ENCODE data around the gene PRDM5. TPM values are rescaled to one million over a fixed set of nuclear protein-coding genes. Genes with fewer than 3 reads are reported as not detected.

The PRDM5 gene
- total RNA-seq, 1 experiment from 2014 or later: 1.4 TPM

DNA sequence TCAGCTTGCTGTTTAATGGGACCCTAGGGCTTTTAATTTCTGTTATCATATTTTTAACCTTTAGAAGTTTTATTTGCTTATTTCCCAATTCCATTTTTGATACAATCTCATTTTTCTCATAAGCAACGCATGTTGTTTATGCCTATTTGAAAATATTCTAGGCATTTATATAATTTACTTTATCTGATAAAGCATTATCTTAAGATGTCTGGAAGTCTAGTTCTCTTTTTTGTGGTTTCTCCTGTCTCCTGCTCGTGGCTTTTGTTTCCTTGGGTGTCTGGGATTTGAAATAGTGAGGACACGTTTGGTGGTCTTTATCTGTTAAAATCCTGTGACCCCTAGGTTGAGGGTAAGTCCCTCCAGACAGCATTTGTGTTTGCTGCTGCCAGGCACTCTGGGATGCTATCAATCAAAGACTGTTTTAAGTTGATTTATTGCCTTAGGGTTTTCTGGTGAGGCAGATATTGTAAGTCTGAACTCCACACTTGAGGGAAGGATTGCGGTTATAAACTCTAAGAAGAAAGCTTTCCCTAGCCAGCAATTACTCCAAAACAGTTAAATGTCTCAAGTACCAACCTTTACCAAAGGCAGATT, 208.0 kb downstream of the PRDM5 start:
- Histone ChIP-seq H3K27ac (ENCODE audit: low read length) (no peak overlapping the region), H3K9me2 (replicated peaks; ENCODE audit: insufficient read depth, low read length) (no peaks in the 10 kb centered on the region), H3K27me3 (ENCODE audit: low read length) (no peaks in the 10 kb centered on the region), H3K4me1 (ENCODE audit: low read length) (peaks cover 4% of the 10 kb centered on the region), H3K79me2 (ENCODE audit: low read length) (no peaks in the 10 kb centered on the region), H2AFZ (ENCODE audit: low read length) (no peak overlapping the region), H3K4me2 (ENCODE audit: low read depth, low read length, poor library complexity, severe bottlenecking) (no peak overlapping the region), H4K20me1 (ENCODE audit: insufficient read depth, low read depth, low read length) (no peaks in the 10 kb centered on the region), H3K36me3 (ENCODE audit: insufficient read depth, low read length) (no peaks in the 10 kb centered on the region), H3K4me3 (ENCODE audit: low read length) (no peak overlapping the region), H3K9me3 (ENCODE audit: low read length) (no peaks in the 10 kb centered on the region), H3K9ac (ENCODE audit: low read length) (no peak overlapping the region)
- DNase-seq: no peak

DNA sequence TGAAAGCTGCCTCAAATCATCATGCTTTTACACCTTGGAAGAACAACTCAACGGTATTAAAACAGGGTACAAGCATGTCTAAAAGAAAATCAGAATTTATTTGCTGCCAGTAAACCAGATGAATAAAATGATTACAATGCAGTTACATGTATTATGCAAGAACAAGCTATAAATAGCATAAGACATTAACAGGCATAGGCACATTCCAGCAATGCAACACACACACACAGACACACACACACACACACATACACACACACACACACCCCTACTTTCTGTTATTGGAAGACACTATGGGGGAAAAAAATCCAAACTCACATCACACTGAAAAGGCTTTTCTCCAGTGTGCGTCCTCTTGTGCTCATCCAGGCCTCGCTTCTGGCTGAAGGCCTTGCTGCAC, 212.5 kb downstream of the PRDM5 start:
- Histone ChIP-seq H3K9me2 (replicated peaks; ENCODE audit: insufficient read depth, low read length) (no peaks in the 10 kb centered on the region), H3K36me3 (ENCODE audit: insufficient read depth, low read length) (no peaks in the 10 kb centered on the region), H3K27me3 (ENCODE audit: low read length) (no peaks in the 10 kb centered on the region), H3K79me2 (ENCODE audit: low read length) (no peaks in the 10 kb centered on the region), H3K4me1 (ENCODE audit: low read length) (no peaks in the 10 kb centered on the region), H3K27ac (ENCODE audit: low read length) (no peak overlapping the region), H4K20me1 (ENCODE audit: insufficient read depth, low read depth, low read length) (no peaks in the 10 kb centered on the region), H2AFZ (ENCODE audit: low read length) (no peak overlapping the region), H3K9me3 (ENCODE audit: low read length) (no peaks in the 10 kb centered on the region), H3K4me3 (ENCODE audit: low read length) (no peak overlapping the region), H3K9ac (ENCODE audit: low read length) (no peak overlapping the region), H3K4me2 (ENCODE audit: low read depth, low read length, poor library complexity, severe bottlenecking) (no peak overlapping the region)
- no peak for DNase-seq

DNA sequence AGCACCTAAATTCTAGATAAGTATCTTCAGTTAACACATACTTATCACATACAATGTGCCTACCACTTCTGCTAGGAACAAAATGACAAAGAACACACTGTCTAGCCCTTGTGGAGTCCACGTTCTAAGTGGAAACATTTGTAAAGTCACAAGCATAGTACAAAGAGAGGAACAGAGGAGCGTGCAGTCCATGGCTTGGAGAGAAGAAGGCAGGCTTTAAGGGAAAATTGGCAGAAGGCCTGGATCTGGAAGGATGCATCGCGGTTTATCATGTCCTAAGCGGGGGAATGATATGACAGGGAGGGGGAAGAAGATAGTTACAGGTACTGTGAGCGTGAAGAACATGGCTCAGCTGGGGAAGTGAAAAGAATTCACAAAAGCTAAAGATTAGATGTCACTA, 218.0 kb downstream of the PRDM5 start:
- Histone ChIP-seq H3K4me1 (ENCODE audit: low read length) (no peaks in the 10 kb centered on the region), H3K4me3 (ENCODE audit: low read length) (no peak overlapping the region), H3K36me3 (ENCODE audit: insufficient read depth, low read length) (no peaks in the 10 kb centered on the region), H3K79me2 (ENCODE audit: low read length) (no peaks in the 10 kb centered on the region), H3K4me2 (ENCODE audit: low read depth, low read length, poor library complexity, severe bottlenecking) (no peak overlapping the region), H3K9me2 (replicated peaks; ENCODE audit: insufficient read depth, low read length) (no peaks in the 10 kb centered on the region), H3K9me3 (ENCODE audit: low read length) (no peaks in the 10 kb centered on the region), H3K9ac (ENCODE audit: low read length) (no peak overlapping the region), H3K27me3 (ENCODE audit: low read length) (no peaks in the 10 kb centered on the region), H4K20me1 (ENCODE audit: insufficient read depth, low read depth, low read length) (no peaks in the 10 kb centered on the region), H3K27ac (ENCODE audit: low read length) (no peak overlapping the region), H2AFZ (ENCODE audit: low read length) (no peak overlapping the region)
- no peak for DNase-seq

DNA sequence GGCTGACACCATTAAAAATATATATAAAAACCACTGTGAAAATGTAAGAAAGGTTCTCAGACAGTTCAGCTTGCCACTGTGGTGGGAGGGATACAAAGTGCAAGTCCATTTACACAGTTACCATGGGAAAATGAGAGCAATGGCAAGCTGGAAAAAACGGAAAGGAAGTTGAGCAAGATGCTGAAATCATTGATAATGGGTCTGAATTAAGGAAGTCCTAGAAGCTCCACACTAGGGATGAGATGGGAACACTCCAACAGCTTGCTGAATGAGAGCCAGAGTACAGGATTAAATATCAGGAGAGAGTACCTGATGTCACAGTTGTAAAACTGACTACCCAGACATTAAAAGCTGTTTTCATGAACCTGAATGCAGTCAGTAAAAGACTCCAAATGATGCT, 218.6 kb downstream of the PRDM5 start:
- Histone ChIP-seq H3K9me2 (replicated peaks; ENCODE audit: insufficient read depth, low read length) (no peaks in the 10 kb centered on the region), H2AFZ (ENCODE audit: low read length) (no peak overlapping the region), H3K27me3 (ENCODE audit: low read length) (no peaks in the 10 kb centered on the region), H3K9ac (ENCODE audit: low read length) (no peak overlapping the region), H3K9me3 (ENCODE audit: low read length) (no peaks in the 10 kb centered on the region), H3K4me3 (ENCODE audit: low read length) (no peak overlapping the region), H3K4me1 (ENCODE audit: low read length) (no peaks in the 10 kb centered on the region), H3K36me3 (ENCODE audit: insufficient read depth, low read length) (no peaks in the 10 kb centered on the region), H3K4me2 (ENCODE audit: low read depth, low read length, poor library complexity, severe bottlenecking) (no peak overlapping the region), H4K20me1 (ENCODE audit: insufficient read depth, low read depth, low read length) (no peaks in the 10 kb centered on the region), H3K27ac (ENCODE audit: low read length) (no peak overlapping the region), H3K79me2 (ENCODE audit: low read length) (no peaks in the 10 kb centered on the region)
- DNase-seq: no peak

DNA sequence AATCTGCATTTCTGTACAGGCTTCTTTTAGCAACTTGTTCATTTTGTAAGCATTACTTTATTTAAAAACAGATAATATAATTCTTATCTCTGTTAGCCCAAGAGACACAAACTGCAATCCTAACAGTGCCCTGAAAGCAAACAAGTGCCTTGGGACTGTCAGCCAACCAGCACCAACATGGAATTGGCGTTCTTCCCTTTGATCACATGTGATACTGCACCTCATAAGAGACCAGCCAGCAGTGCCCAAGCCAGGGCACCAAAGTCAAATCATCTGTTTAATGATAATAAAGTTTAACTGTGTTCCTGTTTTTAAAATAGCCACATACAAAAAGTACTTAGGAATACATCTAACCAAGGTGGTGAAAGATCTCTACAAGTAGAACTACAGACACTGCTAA, 223.2 kb downstream of the PRDM5 start:
- no peak overlapping the region for H3K9ac ChIP-seq (ENCODE audit: low read length)
- no peaks in the 10 kb centered on the region for H3K9me2 ChIP-seq (replicated peaks; ENCODE audit: insufficient read depth, low read length)
- H2AFZ ChIP-seq (ENCODE audit: low read length): no peak overlapping the region
- DNase-seq: no peak
- H3K9me3 ChIP-seq (ENCODE audit: low read length): no peaks in the 10 kb centered on the region
- H3K27me3 ChIP-seq (ENCODE audit: low read length): no peaks in the 10 kb centered on the region
- no peaks in the 10 kb centered on the region for H3K79me2 ChIP-seq (ENCODE audit: low read length)
- no peak overlapping the region for H3K4me2 ChIP-seq (ENCODE audit: low read depth, low read length, poor library complexity, severe bottlenecking)
- no peak overlapping the region for H3K4me3 ChIP-seq (ENCODE audit: low read length)
- no peaks in the 10 kb centered on the region for H3K36me3 ChIP-seq (ENCODE audit: insufficient read depth, low read length)
- no peak overlapping the region for H3K27ac ChIP-seq (ENCODE audit: low read length)
- no peaks in the 10 kb centered on the region for H3K4me1 ChIP-seq (ENCODE audit: low read length)
- H4K20me1 ChIP-seq (ENCODE audit: insufficient read depth, low read depth, low read length): no peaks in the 10 kb centered on the region

DNA sequence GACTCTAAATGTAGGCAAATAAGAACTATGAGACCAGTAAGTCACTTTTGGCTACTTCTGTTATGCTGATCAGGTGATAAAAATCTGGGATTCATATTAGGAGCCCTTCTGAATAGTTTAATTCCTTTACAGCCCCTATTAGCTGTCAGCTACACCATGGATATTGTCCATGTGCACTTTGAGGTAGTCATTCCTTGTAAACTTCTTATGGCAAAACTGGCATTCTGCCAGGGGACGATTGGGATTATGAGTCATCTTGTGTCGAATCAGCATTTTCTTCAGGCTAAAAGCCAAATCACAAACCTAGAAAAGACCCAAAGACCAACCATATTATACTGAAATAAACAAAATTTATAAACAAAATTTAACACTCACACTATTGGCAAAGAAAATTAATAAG, 227.6 kb downstream of the PRDM5 start:
- Histone ChIP-seq H3K4me3 (ENCODE audit: low read length) (no peak overlapping the region), H3K79me2 (ENCODE audit: low read length) (no peaks in the 10 kb centered on the region), H3K9ac (ENCODE audit: low read length) (no peak overlapping the region), H3K27ac (ENCODE audit: low read length) (no peak overlapping the region), H3K27me3 (ENCODE audit: low read length) (no peaks in the 10 kb centered on the region), H3K9me2 (replicated peaks; ENCODE audit: insufficient read depth, low read length) (no peaks in the 10 kb centered on the region), H3K4me2 (ENCODE audit: low read depth, low read length, poor library complexity, severe bottlenecking) (no peak overlapping the region), H3K36me3 (ENCODE audit: insufficient read depth, low read length) (no peaks in the 10 kb centered on the region), H2AFZ (ENCODE audit: low read length) (no peak overlapping the region), H3K4me1 (ENCODE audit: low read length) (no peaks in the 10 kb centered on the region), H4K20me1 (ENCODE audit: insufficient read depth, low read depth, low read length) (no peaks in the 10 kb centered on the region), H3K9me3 (ENCODE audit: low read length) (no peaks in the 10 kb centered on the region)
- DNase-seq: no peak

DNA sequence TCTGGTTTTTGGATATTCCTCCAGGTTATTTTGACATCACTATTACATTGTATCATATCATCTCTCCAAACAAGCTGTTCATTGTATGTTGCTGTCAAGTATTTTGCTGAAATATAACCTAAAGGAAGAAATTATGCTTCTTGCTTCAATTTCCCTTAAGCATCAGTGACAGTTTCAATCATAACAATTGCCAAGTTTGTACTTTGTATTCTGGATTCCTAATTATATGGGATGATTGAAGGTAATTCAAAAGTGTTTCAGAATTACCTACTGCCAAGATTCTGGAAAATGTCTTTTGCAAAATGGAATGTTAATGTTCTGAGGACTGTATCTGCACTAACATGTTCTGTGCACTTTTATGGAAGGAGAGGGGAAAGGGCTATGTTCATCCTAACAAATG, 228.7 kb downstream of the PRDM5 start:
- H3K4me3 ChIP-seq (ENCODE audit: low read length): no peak overlapping the region
- H3K4me2 ChIP-seq (ENCODE audit: low read depth, low read length, poor library complexity, severe bottlenecking): no peak overlapping the region
- H3K27ac ChIP-seq (ENCODE audit: low read length): no peak overlapping the region
- H3K9ac ChIP-seq (ENCODE audit: low read length): no peak overlapping the region
- H3K36me3 ChIP-seq (ENCODE audit: insufficient read depth, low read length): no peaks in the 10 kb centered on the region
- H2AFZ ChIP-seq (ENCODE audit: low read length): no peak overlapping the region
- H3K27me3 ChIP-seq (ENCODE audit: low read length): no peaks in the 10 kb centered on the region
- no peaks in the 10 kb centered on the region for H3K4me1 ChIP-seq (ENCODE audit: low read length)
- no peaks in the 10 kb centered on the region for H4K20me1 ChIP-seq (ENCODE audit: insufficient read depth, low read depth, low read length)
- no peaks in the 10 kb centered on the region for H3K9me2 ChIP-seq (replicated peaks; ENCODE audit: insufficient read depth, low read length)
- H3K9me3 ChIP-seq (ENCODE audit: low read length): no peaks in the 10 kb centered on the region
- no peak for DNase-seq
- no peaks in the 10 kb centered on the region for H3K79me2 ChIP-seq (ENCODE audit: low read length)

DNA sequence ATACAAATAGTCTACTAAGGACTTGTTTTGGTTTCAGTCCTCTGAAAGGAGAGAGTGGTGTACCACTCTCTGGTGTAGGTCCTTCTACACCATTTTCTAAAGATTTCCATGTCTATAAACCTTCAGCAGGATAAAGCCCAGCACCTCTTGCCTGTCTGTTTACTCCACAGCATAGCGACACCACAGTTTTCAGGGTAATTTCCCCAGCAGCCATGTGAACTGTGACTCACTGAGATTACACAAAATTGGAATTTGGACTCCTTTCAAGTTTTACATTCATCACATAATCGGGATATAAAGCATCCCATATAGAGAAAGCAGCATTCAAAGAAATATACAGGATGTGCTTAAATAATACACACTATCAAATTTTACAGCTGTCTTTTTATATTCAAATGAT, 229.6 kb downstream of the PRDM5 start:
- no peaks in the 10 kb centered on the region for H3K79me2 ChIP-seq (ENCODE audit: low read length)
- H3K4me3 ChIP-seq (ENCODE audit: low read length): no peak overlapping the region
- no peak for DNase-seq
- no peaks in the 10 kb centered on the region for H3K9me2 ChIP-seq (replicated peaks; ENCODE audit: insufficient read depth, low read length)
- no peaks in the 10 kb centered on the region for H3K4me1 ChIP-seq (ENCODE audit: low read length)
- H3K9me3 ChIP-seq (ENCODE audit: low read length): no peaks in the 10 kb centered on the region
- no peak overlapping the region for H2AFZ ChIP-seq (ENCODE audit: low read length)
- no peak overlapping the region for H3K9ac ChIP-seq (ENCODE audit: low read length)
- no peaks in the 10 kb centered on the region for H4K20me1 ChIP-seq (ENCODE audit: insufficient read depth, low read depth, low read length)
- no peak overlapping the region for H3K27ac ChIP-seq (ENCODE audit: low read length)
- H3K27me3 ChIP-seq (ENCODE audit: low read length): no peaks in the 10 kb centered on the region
- H3K4me2 ChIP-seq (ENCODE audit: low read depth, low read length, poor library complexity, severe bottlenecking): no peak overlapping the region
- H3K36me3 ChIP-seq (ENCODE audit: insufficient read depth, low read length): no peaks in the 10 kb centered on the region

DNA sequence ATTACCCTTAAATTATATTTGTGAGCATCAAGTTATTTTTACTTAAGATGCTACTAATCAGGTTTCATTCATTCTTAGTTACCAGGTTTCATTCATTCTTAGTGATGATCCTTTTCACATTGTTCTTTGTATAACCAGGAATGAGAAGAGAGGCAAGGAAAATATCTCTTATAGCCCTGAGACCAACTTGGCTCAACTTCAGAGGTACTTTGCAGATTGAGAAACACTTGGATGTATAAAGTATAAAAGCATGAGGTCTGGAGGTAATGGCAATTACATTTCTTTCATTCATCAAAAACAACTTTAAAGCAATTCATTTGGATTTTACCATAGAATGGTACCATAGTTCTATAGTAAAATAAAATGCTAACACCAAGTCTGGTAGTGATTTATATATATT, 231.0 kb downstream of the PRDM5 start:
- Histone ChIP-seq H3K4me1 (ENCODE audit: low read length) (no peaks in the 10 kb centered on the region), H3K4me3 (ENCODE audit: low read length) (no peak overlapping the region), H3K36me3 (ENCODE audit: insufficient read depth, low read length) (no peaks in the 10 kb centered on the region), H4K20me1 (ENCODE audit: insufficient read depth, low read depth, low read length) (no peaks in the 10 kb centered on the region), H3K9ac (ENCODE audit: low read length) (no peak overlapping the region), H3K9me3 (ENCODE audit: low read length) (no peaks in the 10 kb centered on the region), H3K79me2 (ENCODE audit: low read length) (no peaks in the 10 kb centered on the region), H3K9me2 (replicated peaks; ENCODE audit: insufficient read depth, low read length) (no peaks in the 10 kb centered on the region), H3K27me3 (ENCODE audit: low read length) (no peaks in the 10 kb centered on the region), H3K4me2 (ENCODE audit: low read depth, low read length, poor library complexity, severe bottlenecking) (no peak overlapping the region), H3K27ac (ENCODE audit: low read length) (no peak overlapping the region), H2AFZ (ENCODE audit: low read length) (no peak overlapping the region)
- no peak for DNase-seq

Data from Karpas-422 (cell line).